ENCODE data around the gene NCDN.

NCDN gene

DNA sequence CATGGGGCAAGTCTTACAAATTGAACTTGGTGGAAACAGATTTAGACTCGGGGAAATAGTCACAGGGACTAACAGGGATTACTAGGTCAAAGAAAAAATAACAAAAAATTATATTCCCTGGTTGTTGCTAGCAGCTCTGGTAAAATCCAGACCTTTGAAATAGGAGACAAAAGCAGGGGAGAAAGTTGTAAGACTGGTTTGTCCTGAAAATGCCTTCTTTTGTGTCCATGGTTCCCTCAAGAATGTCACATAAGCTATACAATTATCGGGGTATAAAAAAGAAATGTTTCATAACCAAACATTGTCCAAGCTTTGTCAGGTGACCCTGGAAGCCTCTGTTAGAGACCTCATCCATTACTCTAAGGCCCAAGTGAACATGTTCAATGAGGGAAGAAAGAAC, 33.5 kb upstream of the NCDN start:
- TF ChIP-seq, protein P1, sequence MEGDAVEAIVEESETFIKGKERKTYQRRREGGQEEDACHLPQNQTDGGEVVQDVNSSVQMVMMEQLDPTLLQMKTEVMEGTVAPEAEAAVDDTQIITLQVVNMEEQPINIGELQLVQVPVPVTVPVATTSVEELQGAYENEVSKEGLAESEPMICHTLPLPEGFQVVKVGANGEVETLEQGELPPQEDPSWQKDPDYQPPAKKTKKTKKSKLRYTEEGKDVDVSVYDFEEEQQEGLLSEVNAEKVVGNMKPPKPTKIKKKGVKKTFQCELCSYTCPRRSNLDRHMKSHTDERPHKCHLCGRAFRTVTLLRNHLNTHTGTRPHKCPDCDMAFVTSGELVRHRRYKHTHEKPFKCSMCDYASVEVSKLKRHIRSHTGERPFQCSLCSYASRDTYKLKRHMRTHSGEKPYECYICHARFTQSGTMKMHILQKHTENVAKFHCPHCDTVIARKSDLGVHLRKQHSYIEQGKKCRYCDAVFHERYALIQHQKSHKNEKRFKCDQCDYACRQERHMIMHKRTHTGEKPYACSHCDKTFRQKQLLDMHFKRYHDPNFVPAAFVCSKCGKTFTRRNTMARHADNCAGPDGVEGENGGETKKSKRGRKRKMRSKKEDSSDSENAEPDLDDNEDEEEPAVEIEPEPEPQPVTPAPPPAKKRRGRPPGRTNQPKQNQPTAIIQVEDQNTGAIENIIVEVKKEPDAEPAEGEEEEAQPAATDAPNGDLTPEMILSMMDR (IDR thresholded peaks at IDR 0.05; ENCODE audit: control extremely low read depth, extremely low read depth, low read depth, missing control alignments): no peak
- no peak for DNase-seq (ENCODE audit: extremely low spot score)
- POLR2A ChIA-PET: no interaction called here
- CTCF ChIA-PET: interaction anchor here (0.8 to 1.6 kb wide), 5 partner anchors 9 to 73 kb away, joined by 3 to 5 read pairs (median 4); no protein-coding TSS in a partner anchor

DNA sequence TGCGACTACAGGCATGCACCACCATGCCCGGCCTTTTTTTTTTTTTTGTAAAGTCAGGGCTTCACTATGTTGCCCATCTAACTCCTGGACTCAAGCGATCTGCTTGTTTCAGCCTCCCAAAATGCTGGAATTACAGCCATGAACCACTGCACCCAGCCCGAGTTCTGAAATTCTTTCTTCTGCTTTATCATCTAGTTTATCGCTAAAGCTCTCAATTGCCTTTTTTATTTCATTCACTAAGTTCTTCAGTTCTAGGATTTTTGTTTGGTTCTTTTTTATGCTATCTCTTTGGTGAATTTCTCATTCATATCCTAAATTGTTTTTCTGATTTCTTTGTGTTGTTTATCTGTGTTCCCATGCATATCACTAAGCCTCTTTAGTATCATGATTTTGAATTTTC, 27.4 kb upstream of the NCDN start:
- ChIA-PET POLR2A (no interaction called here), CTCF (no interaction called here)
- DNase-seq (ENCODE audit: extremely low spot score): no peak
- TF ChIP-seq, protein P1 (IDR thresholded peaks at IDR 0.05; ENCODE audit: control extremely low read depth, extremely low read depth, low read depth, missing control alignments): no peak

DNA sequence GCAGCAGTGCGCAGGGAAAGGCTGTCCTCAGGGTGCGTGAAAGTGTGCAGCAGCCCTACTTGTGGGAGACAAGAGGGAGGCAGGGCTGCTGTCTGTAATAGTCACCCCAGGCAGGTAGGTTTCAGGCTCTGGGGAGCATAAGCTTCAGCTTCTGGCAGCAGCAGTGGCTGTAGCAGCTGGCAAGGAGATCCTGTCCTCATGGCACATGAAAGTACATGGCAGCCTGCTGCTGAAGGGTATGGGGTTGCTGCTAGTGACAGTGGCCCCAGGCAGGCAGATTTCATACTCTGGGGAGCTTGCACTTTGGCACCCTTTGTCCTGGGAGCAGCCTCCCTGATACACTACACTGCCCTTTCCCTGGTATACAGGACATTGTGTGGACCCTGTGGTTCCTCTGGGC, 26.7 kb upstream of the NCDN start:
- no peak for DNase-seq (ENCODE audit: extremely low spot score)
- TF ChIP-seq, protein P1 (IDR thresholded peaks at IDR 0.05; ENCODE audit: control extremely low read depth, extremely low read depth, low read depth, missing control alignments): no peak
- CTCF ChIA-PET: no interaction called here
- POLR2A ChIA-PET: no interaction called here

DNA sequence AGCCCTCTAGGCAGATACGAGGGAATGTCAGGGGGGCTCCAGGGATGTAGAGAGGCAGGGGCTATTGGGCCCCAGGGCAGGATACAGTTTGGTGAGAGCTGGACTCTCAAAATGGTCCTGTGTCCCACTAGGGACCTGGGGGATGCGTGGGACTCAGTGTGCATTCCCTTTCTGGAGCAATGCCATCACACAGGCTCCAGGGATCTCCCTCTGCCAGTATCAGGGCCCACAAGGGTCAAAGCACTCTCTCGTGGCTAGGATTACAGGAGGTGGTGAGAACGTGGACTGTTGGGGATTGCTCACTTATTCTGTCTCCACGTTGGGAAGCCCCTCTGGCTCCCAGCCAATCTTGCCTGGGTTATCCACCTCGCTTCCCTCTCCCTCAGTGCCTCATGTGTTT, 26.2 kb upstream of the NCDN start:
- TF ChIP-seq, protein P1 (IDR thresholded peaks at IDR 0.05; ENCODE audit: control extremely low read depth, extremely low read depth, low read depth, missing control alignments): no peak
- ChIA-PET CTCF (no interaction called here), POLR2A (no interaction called here)
- DNase-seq (ENCODE audit: extremely low spot score): no peak

DNA sequence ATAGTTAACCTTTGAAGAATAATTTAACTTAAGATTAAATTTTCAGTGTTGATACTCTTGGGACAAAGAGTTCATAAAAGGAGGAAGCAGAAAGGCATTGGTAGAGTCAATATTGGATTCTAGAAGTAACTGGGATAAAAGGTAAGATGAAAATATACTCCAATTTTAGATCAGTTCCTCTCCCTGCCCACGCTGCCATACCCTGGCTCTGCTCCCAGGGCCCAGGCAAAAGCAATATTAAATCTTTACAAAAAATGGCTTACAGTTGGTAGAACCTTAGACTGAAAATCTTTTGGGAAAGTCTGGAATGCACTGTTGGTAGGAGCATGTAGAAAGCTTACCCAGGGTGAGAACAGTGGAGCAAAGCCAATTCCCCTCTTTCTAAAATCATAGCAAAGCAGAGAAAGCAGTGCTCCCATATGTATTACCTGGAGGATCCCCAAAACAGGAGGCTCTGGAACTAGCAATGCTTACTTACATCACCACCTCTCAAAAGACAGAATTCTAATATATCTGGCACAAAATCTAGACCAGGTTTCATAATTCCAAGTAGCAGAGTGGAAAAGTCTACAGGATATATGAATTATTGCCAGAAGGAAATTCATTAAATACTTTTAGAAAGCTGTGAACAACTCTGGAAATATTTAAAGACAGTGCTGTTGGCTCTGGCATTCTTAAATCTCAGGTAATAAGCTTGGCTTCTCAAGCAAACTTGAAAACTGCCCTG, 24.9 kb upstream of the NCDN start:
- ChIA-PET CTCF (interaction anchor here (1.1 to 1.7 kb wide), 4 partner anchors 12 to 82 kb away, joined by 3 to 5 read pairs (median 5); no protein-coding TSS in a partner anchor), POLR2A (no interaction called here)
- TF ChIP-seq, protein P1 (IDR thresholded peaks at IDR 0.05; ENCODE audit: control extremely low read depth, extremely low read depth, low read depth, missing control alignments): no peak
- no peak for DNase-seq (ENCODE audit: extremely low spot score)

DNA sequence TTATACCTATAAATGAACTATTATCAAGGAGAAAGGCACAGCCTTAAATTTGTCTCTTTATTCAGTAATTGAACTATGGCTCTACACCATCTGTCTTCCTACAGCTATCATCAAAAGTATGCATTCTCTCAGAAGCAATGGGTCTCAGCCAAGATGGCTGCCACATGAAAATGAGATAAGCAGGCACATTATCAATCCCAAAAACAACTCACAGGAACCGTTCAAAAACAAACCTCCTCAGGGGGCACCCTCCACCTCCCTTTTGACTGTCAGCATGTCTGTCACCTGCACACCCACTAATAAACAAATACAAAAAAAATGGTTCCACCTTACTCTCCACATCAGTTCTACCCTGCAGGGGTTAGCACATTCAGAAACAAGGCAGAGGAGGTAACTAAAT, 24.0 kb upstream of the NCDN start:
- no peak for DNase-seq (ENCODE audit: extremely low spot score)
- CTCF ChIA-PET: interaction anchor here (1.2 to 1.7 kb wide), 3 partner anchors 16 to 83 kb away, joined by 5 read pairs; no protein-coding TSS in a partner anchor
- TF ChIP-seq, protein P1 (IDR thresholded peaks at IDR 0.05; ENCODE audit: control extremely low read depth, extremely low read depth, low read depth, missing control alignments): no peak
- POLR2A ChIA-PET: no interaction called here

Data from GM10248 (cell line).